Stimulated activated CD8-positive, alpha-beta memory T cell treated with anti-CD3 and anti-CD28 coated beads, Interleukin-15, amount 100 ng/mL, for 1 hour (primary cell): ENCODE data around the gene ZMIZ1.
A peak's percentile ranks its signal among the peaks of the same experiment; 100 is the strongest.

Source experiments
- DNase-seq: peaks from one replicate; pipeline ENCODE4 v3.0.0-alpha.2; 2020; ENCODE audit warnings: low read depth

The ZMIZ1 gene

DNA sequence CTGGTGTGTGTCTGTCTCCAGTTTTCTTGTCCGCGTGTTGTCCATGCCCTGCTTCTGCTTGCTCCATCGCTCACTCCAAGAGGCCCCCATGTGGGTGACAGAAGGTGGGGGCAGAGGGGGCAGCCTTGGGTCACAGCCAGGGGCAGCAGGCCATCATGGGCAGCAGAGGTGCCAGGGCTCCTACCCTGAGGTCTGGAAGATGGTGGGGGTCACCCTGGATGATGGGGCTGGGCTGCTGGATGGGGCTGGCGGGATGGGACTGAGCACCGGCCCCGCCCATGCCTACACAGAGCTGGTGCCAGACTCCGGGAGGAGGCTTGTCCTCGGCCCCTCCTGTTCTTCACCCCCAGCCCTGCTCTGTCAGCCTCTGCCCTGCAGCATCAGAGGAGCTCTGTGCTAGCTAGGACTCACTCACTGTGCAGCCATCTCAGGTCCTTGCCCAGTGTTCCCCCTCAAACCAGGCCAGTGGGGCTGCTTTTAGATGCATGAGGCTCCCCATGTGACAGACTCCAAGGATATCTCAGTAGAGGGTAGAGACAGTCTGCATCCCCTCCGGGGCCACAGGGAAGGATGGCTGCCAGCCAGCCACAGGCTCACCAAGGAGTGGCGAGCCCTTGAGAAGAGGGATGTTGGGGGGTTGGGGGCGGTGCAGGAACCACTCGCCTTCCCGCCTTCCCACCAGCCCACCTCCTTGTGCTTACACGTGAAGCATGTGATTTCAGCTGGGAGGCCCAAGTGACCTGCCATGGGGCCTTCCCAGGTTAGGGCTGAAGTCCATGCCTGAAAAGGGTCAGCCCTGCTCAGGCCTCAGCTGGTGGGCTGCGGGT is 243.0 kb downstream of the ZMIZ1 start:
- DNase-seq, result no peak

DNA sequence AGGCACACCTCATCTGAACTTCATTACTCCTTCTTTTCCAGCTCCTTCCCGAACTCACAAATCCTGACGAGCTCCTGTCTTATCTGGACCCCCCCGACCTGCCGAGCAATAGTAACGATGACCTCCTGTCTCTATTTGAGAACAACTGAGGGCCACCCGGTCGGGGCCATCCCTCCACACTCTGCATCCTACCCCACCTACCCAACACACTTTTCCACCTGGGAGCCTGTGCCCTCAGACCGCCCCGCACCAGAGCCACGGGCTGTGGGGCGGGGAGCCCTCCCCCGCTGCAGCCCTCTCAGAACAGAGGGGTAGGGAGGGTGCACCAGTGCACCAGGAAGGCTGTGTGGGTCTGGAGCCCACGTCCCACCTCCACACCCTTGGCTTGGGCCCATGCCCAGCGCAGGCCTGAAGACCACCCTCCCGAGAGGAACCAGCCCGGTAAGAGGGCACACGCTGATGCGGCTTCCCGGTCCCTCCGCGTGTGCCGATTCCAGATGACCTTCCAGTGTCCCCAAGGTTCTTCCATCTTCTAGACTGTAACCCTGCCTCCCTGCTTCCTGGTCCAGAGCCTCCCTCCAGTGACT is 243.9 kb downstream of the ZMIZ1 start:
- DNase-seq, result no peak

DNA sequence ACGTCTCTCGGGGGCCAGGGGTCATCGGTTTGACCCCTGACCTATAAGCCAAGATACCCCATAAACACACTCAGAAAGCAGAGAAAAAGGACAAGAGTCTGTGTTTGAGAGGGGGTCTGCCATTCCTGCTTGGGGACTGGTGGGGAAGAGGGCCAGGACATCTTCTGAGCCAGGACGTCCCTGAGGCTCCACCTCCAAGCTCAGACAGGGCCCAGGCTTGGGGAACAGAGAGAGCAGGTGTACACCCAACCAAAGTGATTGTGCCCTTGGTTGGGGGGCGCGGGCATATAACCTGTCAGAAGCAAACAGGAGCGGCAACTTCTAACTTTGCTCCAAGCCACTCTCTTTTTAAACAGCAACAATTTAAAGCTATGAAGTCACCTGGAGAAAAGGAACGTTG is 244.6 kb downstream of the ZMIZ1 start:
- no peak for DNase-seq

DNA sequence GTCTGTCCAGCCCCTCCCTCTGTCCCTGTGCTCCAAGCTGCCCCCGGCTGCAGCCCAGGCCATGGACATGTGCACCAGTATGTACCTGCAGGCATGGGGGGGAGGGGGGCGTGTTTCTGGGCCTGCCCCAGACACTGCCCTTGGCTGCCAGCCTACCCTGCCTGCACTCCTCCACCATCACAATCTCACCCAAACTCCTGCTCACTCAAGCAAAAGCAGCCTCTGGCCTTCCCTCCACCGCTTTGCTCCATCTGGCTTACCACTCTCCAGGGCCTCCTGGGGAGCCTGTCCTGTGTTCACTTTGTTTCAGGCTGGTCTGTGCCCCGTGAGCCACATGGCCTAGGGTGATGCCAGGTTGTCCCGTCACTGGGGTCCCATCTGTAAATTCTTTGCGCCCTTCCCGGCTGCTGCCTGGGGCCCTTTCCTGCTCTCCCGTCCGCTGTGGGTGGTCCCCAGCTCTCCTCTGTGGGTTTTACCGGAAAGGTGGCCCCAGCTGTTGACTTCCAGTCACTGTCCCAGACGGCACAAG is 245.2 kb downstream of the ZMIZ1 start:
- no peak for DNase-seq

DNA sequence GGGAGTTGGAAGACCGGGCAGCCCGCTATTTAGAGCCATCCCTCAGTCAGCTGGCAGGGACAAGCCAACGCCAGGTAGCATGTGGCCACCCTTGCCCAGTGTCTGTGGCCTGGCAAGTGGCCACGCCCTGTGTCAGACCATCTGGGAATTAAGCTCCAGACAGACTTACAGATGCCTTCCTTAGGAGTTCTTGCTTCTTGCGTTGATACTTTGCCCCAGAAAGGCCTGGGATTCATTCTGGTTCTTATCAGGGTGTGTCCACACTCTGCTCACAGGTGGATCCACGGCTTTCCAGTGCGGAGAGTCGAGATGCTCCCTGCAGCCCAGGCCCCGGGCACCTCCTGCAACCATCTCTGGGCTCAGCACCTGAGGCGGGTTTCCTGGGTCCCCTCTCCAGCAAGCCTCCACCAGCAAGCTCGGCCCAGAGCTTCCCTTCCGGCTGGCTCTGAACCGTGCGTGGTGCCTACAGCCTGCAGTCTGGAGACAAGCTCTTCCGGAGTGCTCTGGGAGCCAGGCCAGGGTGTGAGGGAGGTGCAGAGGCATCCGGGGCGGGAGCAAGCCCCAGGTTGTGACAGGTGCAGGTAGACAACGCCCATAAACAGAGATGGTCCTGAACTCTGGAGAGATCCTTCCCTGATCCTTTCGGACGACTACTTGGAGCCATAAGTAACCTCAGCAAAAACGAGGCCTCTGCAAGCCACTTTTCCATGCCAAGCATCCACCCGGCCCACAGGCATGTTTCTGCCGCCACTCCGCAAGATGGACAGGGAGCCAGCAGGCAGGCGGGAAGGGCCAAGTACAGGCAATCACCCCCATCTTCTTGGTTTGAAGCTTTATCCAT is 246.2 kb downstream of the ZMIZ1 start:
- DNase-seq, result no peak

DNA sequence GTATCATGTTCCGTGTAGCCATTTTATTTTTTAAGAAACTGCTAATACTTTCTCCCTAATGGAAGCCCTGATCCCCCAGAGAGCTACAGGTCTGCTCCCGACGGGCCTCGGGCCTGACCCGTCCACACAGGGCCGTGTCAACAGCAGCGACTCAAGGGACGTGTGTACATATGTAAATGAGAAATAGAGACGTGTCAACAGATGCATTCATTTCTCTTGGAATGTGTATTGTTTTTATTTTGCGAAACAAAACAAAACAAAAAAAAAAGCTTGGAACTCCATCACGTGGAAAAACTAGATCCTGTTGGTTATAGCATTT is 246.8 kb downstream of the ZMIZ1 start:
- no peak for DNase-seq

DNA sequence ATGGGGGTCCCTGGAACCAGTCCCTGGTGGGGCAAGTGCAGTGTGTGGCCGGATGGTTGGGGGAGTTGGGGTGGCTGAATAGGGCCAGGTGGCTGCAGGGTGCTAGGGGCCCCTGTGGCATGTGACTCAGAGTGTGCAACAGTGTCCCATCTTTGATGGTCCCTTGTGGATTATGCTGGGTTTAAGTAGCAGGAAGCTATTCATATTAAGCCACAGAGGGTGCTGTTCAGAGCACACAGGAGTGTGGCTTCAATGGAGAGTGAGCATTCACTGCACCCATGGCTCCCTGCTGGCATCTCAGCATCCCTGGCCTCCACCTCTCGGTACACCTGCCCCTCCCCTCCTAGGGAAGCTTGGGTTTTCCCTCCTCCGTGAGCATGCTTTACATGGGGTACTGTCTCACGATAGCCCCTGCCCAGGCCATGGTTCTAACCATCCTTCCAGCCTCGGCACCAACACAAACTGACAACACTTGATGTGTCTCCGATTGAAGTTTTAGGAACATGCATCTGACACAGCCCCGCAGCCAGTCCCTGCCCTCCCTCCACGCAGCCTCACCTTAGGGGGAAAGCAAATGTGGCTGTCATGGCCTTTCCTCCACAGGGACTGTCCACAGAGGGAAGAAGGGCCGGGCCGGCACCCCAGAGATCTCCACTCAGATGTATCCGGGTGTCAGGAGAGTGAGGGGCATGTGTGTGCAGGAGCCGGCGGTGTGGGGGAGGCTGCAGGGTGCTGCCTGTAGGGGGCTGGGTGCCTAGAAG is 248.1 kb downstream of the ZMIZ1 start:
- no peak for DNase-seq

DNA sequence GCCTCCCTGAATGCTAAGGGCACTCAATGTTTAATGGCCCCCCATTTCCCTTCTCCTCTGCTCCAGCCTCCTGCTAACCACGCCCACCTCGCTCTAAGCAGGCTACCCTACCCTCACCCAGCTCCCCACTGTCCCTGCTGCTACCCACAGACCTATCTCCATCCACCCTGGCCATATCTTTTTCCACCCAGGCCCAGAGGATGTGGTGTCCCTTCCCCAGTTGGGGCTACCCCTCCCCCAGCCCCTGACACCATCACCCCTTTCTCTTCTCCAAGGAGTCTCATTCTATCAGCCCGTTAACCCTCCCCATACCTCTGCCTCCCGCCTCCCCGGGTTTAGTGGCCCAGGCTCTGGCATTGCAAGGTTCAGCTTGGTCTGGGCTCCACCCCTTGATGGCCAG is 249.6 kb downstream of the ZMIZ1 start:
- DNase-seq, result no peak

DNA sequence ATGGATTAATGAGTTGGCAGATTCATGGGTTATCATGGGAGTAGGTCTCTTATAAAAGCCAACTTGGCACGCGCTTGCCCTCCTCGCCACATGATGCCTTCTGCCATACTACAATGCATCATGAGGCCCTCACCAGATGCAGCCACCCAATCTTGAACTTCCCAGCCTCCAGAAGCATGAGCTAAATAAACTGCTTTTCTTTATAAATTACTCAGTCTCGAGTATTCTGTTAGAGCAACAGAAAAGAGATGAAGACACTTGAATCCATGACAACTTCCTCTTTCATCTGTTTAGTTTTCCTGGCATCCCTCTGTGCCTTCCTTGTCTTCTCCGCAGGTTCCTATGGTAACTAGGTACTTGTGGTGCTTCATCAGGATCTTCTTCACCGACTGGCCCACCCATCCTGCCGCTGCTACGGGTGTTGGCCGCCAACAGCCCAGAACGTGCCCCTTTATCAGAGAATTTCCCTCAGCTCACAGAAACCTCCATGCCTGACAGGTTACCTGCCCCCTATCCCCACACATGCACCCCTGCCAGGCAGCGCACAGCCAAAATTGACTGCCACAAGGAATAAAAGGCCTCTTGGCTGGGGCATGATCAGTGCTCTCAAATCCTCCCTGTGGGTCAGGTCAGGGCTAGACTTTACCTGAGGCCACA is 250.5 kb downstream of the ZMIZ1 start:
- no peak for DNase-seq

DNA sequence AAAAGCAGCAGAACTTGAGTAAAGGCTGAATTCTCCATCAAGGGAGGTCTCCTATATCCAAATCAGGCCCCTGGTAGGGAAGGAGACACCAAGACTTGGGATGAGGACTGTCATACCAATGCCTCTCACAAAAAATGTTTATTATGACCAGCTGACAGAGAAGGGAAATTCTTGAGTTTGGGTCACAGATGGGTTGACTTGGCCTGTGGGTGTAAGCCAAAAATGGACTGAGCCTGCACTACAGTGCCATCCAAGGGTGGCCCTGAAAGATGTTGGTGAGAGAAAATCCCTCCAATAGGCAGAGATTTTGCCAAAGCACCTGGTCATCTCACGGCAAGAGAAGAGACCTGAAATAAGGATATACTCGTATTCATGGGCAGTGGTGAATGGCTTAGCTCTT is 251.6 kb downstream of the ZMIZ1 start:
- DNase-seq, result no peak

DNA sequence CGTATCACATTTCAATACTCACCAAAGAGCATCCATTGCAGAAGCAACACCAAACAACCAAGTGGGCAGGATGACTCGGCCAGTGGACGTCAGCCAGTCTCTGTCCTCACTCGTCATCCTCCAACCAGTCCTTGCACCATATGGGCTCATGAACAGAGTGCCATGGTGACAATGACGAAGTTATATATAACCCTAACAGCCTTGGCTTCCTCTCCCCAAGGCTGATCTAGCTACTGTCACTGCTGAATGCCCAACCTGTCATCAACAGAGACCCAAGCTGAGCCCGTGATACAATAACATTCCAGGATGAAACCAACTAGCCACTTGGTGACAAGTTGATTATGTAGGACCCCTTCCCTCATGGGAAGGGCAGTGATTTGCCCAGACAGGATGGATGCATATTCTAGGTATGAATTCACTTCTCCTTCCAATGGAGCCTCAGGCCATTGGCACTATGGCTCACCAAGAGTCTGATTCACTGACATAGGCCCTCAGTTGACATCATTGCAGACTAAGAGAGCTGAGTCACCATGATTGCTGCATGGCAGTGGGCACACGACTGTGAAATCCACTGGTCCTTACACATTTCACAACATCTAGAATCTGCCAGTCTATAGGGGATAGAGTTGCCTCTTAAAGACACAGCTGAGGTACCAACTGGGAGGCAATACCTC is 252.2 kb downstream of the ZMIZ1 start:
- DNase-seq, result no peak

DNA sequence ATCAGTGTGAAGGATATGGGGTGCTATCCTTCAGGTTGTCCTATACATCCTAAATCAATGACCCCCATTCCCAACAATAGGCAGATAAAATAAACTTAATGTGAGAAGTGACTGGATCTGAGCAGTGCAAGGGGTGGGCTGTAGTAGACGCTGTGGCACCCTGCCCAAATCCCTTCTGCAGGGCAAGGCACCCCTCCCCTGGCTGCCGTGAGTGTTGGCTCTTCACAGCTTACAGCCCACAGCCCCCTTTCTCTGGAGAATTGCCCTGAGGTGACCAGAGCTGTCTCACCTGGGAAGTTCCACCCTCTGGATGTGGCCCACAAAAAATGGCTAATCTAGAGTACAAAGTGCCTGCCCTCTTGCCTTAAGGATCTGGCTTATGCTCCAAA is 252.7 kb downstream of the ZMIZ1 start:
- no peak for DNase-seq

DNA sequence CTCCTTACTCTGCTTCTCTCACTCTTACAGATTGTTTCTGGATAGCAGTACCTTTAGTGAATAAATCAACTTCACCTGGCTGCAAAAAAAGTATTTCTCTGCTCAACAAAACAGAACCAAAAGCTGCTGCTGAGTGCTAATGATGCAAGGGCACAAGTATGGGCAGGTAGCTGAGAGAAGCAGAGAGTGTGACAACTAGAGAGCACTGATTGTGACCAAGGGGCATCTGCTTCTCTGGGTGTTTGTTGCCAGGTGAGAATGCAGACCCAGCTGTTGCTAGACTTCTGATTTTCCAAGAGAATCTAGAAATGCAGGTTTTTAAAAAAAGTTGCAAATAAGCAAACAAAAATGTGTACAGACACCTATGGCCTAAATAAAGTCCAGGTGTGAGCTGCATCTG is 253.2 kb downstream of the ZMIZ1 start:
- no peak for DNase-seq

DNA sequence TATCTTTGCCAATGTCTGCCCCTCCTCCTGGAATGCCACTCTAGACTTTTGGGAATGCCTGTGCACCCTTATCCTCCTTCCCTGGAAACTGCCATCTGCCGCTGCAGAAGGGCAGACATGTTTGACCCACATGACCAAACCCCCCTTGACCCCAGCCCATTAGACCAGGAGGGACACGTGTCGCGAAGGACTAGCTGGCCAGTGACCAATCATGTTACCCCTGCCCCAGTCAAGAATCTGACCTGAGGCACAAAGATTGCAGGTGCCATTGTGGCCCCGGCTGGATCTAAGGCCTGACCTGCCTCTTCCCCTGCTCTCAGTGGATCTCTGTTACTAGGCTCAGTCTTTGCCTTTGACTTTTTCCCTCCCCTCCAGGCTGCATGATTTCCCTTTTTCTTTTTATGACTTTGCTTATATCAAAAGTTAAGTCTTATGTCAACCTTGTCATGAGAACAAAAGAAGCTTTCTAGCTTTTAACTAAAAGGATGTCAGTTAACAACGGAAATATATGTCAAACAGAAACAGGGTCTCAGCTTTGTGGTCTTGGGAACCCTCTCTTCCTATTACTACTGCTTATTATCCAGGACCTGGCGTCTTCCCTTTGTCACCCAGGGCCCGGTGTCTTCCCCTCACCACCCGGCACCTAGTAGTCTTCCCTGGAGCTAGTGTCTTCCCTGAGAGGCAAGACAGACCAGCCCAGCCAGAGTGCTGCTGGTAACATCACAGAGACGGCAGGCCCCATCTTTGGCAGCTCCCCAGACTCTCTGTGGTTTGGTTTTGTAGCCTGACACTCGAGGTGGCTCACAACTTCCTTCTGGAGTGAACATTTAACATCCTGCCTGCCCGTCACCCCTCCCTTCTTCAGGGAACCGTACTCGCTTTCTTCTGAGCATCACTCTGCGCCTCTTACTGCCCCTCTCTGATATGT is 254.1 kb downstream of the ZMIZ1 start:
- DNase-seq, result peak; percentile 60

DNA sequence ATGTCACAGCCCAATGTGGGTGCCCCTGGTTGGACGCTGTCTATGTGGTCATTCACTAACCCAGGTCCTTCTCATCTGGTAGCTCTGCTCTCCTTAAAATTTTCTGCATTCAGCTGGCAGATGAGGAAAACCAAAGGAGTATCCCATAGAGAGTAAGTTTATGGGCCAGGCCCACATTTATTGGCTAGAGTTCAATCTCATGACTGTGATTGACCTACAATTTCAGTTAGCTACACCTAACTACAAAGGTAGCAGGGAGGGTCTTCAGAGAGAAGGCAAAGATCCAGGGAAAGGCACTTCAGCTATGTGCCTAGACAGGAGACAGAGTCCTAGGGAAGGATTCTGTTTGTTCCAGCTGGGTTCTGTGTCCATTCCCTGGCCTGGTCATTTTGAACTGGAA is 254.8 kb downstream of the ZMIZ1 start:
- no peak for DNase-seq

DNA sequence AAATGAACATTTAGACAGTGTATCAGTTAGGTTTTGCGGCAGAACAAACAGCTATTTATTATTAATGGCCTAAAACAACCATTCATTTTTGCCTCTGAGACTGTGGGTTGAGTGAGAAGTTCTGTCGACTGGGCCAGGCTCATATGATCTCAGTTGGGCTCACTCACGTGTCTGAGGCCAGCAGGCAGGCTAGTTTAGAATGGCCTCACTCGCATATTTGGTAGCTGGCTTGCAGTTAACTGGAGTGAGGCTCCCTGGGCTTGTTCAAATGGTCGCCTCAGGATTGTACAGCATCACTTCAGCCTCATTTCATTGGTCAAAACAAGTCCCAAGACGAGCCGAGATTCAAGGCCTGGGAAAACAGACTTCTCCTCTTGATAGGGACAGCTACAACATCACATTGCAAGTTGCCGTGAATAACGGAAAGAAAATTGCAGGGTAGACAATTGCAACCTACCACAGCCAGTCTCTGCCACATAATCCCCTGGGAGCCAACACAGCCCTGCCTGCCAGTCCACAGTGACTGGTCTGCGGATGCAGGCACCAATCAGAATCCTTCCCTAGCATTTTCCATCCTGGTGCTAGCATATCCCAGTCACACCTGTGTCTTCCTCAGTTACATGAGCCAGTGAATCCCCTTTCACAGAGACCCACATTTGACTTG is 255.4 kb downstream of the ZMIZ1 start:
- no peak for DNase-seq

DNA sequence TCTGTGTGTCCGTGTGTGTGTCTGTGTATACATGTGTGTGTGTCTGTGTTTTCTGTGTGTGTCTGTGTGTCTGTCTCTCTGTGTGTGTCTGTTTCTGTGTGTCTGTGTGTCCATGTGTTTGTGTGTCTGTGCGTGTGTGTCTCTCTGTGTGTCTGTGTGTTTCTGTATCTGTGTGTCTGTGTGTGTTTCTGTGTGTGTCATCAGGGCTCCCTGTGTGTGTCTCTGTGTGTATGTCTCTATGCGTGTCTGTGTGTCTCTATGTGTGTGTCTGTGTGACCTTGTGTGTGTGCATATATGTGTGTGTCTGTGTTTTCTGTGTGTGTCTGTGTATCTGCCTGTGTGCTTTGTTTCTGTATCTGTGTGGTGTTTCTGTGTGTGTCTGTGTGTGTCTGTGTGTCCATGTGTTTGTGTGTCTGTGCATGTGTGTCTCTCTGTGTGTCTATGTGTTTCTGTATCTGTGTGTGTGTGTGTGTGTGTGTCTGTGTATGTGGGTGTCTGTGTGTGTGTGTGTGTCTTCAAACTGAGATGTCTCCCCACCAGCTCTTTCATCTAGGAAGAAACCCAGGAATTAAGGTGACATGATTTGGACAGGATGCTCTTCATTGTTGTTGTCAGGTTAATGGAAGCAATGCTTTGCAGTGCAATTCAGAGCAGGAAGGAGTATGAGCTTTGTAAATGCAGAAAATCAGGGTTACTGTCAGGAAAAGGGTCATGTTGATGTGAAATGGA is 257.8 kb downstream of the ZMIZ1 start:
- DNase-seq, result no peak

DNA sequence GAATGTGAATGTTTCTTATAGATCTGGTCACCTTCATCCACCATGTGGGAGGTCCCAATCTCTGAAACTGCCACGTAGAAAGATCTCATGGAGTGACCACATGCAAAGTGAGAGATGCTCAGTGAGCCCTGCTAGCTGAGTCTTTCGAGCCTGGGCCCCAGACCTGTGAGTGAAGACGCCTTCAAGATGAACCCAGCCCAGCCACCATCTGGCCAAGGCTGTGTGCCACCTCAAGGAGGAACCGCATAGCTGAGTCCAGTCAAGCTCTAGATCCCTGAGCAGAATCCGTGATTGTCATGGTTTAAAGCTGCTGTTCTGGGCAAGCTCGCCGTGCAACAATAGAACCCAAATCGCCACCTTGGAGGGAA is 258.3 kb downstream of the ZMIZ1 start:
- DNase-seq, result no peak
